ENCODE data around the gene NLRP9.
A peak's percentile ranks its signal among the peaks of the same experiment; 100 is the strongest.

The NLRP9 gene

DNA sequence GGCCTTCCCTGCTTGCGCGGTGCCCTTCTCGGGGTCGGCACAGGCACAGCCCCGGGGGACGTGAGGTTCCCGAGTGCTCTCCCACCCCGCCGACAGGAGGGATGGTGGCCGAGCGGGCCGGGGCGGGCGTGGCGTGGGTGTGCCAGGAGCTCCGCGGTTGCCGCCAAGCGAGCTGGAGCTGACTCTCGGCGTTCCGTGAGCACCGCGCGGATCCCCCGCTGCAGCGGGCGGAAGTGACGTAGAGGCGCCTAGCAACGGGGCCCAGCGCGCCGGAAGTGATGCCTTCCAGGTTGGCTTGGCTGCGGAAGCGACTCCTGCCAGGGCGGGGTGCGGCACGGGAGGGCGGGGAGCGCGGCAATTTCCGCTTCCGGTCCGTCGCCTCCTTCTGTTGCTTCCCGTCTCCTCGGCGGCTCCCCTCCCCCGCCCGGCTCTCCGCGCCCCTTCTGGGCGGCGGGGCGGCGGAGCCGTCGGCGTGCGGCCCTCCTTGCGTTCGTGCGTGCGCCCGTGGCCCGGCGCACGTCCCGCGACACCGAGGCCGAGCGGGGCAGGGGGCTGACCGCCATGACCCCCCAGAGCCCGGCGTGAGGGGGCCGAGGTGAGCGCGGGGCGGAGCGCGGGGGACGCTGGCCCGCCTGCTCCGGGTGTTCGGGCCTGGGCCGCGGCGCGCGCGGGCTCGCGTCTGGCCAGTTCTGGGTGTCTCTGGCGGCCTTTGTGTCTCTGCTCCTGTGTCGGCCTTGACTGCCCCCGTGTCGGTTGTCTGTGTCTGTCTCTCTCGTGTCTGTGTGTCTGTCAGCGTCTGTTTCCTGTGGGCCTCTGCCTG, 63.2 kb downstream of the NLRP9 start, which contains the start of gene EPN1:
TSS of gene EPN1 (plus strand) at position 386 of the 820 bp plus-strand sequence. CDS start 3,402 bp downstream, outside the sequence.
- peak; percentile 82 for ATAC-seq
- Mint-ChIP-seq H3K27ac (peak within 1 kb of the TSS; percentile 94), H3K4me3 (peak within 1 kb of the TSS; percentile 98), H3K9me3 (no peaks in the 10 kb centered on the region), H3K36me3 (peaks cover 67% of the 10 kb centered on the region), H3K4me1 (peaks cover 84% of the 10 kb centered on the region), H3K27me3 (no peaks in the 10 kb centered on the region)

DNA sequence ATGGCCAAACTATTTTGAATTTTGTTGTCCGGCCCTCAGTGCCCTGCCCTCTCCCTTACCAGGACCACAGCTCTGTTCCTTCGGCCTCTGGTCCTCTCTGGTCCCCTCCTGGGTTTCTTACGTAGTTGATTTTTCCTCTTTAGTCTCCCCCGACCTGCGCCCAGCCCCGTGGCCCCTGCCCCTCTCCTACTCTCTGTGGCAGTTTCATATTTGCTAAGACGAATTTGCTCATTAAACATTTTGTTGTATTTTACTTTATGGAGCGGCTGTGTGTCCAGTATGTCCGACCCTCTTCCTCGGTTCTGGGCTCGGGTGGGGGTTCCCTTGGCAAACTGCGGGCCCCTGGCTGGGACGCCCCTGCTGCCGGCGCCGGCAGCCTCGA, 63.8 kb downstream of the NLRP9 start:
- H3K27me3 Mint-ChIP-seq: no peaks in the 10 kb centered on the region
- H3K4me1 Mint-ChIP-seq: peaks cover 84% of the 10 kb centered on the region
- peaks cover 66% of the 10 kb centered on the region for H3K36me3 Mint-ChIP-seq
- peak overlapping the region; percentile 78 for H3K27ac Mint-ChIP-seq
- no peak for ATAC-seq
- no peaks in the 10 kb centered on the region for H3K9me3 Mint-ChIP-seq
- H3K4me3 Mint-ChIP-seq: peak overlapping the region; percentile 98

DNA sequence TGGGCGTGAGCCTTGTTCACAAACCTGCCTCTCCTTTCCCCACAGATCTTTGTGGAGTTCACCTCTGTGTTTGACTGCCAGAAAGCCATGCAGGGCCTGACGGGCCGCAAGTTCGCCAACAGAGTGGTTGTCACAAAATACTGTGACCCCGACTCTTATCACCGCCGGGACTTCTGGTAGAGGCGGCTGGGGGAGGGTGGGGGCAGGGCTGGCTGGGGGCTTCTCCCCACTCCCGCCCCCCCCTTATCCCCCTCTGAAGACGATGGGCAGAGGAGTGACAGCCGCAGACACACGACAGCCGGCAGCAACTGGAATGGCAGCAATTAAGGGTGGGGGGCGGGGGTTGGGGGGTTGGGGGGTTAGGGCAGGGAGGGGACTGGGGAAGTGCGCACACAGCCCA, 64.3 kb downstream of the NLRP9 start:
- H3K27ac Mint-ChIP-seq: peak overlapping the region; percentile 78
- no peaks in the 10 kb centered on the region for H3K27me3 Mint-ChIP-seq
- H3K9me3 Mint-ChIP-seq: no peaks in the 10 kb centered on the region
- H3K36me3 Mint-ChIP-seq: peaks cover 65% of the 10 kb centered on the region
- H3K4me1 Mint-ChIP-seq: peaks cover 79% of the 10 kb centered on the region
- H3K4me3 Mint-ChIP-seq: no peak overlapping the region
- ATAC-seq: no peak

DNA sequence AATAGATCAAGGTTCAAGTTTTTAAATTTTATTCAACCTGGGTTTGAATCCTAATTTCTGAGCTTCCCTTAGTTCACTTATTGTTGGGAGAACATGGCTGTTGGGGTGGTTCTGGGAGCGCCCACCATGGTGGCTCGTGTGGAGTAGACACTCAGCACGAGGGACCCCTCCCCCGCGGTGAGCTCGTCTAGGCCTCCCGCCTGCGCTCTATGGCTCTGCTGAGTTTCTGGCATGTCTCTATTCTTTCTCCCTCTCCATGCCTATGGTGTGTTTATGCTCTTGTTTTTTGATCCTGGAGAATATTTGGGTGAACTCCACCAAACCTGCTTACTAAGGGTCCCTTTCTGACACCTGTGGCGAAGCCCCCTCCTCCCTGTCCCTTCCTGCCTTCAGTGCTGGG, 64.7 kb downstream of the NLRP9 start:
- Mint-ChIP-seq H3K27me3 (no peaks in the 10 kb centered on the region), H3K4me1 (peaks cover 75% of the 10 kb centered on the region), H3K27ac (peak overlapping the region; percentile 78), H3K9me3 (no peaks in the 10 kb centered on the region), H3K36me3 (peaks cover 61% of the 10 kb centered on the region), H3K4me3 (no peak overlapping the region)
- no peak for ATAC-seq

DNA sequence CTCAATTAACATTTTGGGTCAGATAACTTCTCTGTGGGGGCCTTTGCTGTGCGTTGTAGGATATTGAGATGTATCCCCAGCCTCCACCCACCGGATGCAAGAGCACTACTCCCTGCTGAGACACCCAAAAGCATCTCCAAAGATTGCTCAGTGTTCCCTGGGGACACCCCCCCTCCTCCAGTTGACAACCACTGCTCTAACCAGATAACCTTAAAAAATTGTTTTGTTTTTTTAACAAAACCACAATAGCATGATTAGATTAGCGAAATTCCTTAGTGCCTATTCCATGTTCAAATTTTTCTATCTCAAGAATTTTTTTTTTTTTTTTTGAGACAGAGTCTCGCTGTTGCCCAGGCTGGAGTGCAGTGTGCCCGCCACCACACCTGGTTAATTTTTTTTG, 65.8 kb downstream of the NLRP9 start:
- ATAC-seq: no peak
- H3K4me3 Mint-ChIP-seq: no peak overlapping the region
- H3K4me1 Mint-ChIP-seq: peaks cover 64% of the 10 kb centered on the region
- H3K27me3 Mint-ChIP-seq: no peaks in the 10 kb centered on the region
- H3K27ac Mint-ChIP-seq: no peak overlapping the region
- no peaks in the 10 kb centered on the region for H3K9me3 Mint-ChIP-seq
- peaks cover 58% of the 10 kb centered on the region for H3K36me3 Mint-ChIP-seq

DNA sequence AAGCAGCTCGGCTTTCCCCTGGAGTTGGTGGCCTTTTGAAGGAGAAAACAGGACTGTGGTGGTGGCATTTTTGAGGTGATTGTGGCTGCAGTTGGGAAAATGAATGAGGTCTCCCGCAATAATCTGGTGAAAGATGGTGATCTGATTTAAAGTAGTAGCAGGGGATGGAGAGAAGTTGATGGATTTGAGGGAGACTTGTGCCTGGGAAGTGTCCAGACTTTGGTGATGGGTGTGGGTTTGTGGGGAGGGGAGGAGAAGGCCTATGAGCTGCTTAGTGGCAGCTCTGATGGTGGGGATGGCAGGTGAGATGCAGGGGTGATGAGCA, 67.2 kb downstream of the NLRP9 start:
- ATAC-seq: no peak
- Mint-ChIP-seq H3K36me3 (peaks cover 55% of the 10 kb centered on the region), H3K9me3 (no peaks in the 10 kb centered on the region), H3K27ac (peak overlapping the region; percentile 48), H3K4me1 (peaks cover 52% of the 10 kb centered on the region), H3K4me3 (no peak overlapping the region), H3K27me3 (no peaks in the 10 kb centered on the region)

DNA sequence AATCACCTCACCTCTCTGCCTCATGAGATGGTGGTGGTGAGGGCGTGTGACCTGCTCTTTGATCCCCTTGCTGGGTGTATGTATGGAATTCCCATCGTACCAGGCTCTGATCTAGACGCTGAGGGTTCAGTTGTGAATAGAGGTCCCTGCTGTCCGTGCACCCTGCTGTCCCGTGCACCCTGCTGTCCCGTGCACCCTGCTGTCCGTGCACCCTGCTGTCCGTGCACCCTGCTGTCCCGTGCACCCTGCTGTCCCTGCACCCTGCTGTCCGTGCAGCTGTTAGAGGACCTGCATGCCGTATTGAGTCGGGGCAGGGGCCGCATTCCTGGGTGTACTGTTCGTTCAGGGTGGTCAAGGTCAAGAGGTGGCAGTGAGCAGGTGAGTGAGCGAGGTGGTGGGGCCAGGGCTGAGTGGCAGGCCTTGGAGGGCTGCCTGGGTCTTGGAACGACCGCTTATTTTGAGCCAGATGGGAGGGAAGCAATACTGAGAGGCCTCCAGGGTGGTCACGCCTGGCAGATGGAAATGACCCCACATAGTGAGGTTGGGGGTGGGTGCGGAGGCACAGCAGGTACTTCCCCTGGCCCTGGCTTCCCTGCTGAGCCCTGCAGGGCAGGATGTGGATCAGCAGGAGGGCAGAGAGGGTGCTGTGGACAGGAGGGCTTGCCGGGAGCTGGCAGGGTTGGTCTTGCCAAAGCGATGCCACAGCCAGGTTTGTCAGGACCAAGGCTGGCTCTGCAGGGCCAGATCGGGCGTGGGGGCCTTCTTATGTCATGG, 67.7 kb downstream of the NLRP9 start:
- Mint-ChIP-seq H3K27ac (peak overlapping the region; percentile 48), H3K4me1 (peaks cover 47% of the 10 kb centered on the region), H3K4me3 (no peak overlapping the region), H3K9me3 (no peaks in the 10 kb centered on the region), H3K27me3 (no peaks in the 10 kb centered on the region), H3K36me3 (peaks cover 56% of the 10 kb centered on the region)
- no peak for ATAC-seq

DNA sequence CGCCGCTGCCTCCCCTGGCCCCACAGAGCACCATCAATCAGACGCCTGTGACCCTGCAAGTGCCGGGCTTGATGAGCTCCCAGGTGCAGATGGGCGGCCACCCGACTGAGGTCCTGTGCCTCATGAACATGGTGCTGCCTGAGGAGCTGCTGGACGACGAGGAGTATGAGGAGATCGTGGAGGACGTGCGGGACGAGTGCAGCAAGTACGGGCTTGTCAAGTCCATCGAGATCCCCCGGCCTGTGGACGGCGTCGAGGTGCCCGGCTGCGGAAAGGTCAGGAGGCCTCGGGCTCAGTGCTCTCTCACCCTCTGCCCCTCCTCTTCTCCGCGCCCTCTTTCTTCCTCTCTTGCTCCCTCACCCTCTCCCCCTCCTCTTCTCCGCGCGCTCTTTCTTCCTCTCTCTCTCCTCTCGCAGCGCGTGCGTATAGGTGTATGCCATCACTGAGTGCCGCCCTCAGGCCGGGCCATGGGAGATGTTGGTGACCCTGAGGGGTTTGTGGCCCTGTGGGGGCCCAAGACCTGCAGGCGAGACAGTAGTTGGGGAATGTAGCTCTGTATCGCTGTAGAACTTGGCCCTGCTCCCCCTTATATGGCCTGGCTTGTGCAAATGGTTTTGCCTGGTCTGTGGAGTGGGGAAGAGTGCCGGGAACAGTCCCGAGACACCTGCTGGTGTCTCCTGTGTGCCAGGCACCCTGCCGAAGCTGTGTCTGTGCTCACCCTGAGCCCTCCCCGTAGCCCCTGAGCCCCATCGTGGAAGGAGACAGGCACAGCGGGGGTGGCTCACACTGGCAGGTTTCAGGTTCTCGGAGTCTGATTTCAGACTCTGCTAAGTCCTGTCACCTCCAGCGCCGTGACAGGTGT, 68.6 kb downstream of the NLRP9 start:
- Mint-ChIP-seq H3K4me3 (no peak overlapping the region), H3K27ac (no peak overlapping the region), H3K4me1 (peaks cover 43% of the 10 kb centered on the region), H3K36me3 (peaks cover 53% of the 10 kb centered on the region), H3K27me3 (no peaks in the 10 kb centered on the region), H3K9me3 (no peaks in the 10 kb centered on the region)
- ATAC-seq: no peak

DNA sequence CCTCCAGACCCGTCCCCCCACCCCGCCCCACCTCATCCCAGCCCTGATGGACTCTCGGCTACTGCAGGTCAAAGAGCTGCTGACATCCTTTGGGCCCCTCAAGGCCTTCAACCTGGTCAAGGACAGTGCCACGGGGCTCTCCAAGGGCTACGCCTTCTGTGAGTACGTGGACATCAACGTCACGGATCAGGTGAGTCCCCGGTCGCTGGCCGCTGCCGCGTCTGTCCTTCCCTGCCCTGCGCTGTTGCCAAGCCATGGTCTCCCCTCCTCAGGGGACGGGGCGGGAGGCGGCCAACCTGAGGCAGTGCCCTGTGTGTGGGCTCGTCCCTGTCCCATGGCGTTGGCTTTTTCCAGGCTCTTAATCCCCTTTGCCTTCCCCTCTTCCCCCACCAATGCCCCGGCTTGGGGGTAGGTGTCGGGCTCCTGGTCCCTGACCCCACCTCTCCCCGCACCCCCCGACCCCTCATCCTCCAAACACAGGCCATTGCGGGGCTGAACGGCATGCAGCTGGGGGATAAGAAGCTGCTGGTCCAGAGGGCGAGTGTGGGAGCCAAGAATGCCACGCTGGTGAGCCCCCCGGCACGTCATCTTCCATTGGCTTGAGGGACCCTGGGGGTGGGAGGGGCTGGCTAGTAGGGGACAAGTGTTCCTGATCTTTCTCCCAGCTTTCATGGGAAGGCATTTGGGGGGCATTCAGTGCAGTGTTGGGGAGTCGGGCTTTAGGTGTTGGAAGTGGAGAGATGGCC, 69.4 kb downstream of the NLRP9 start:
- Mint-ChIP-seq H3K27me3 (no peaks in the 10 kb centered on the region), H3K36me3 (peaks cover 55% of the 10 kb centered on the region), H3K27ac (no peak overlapping the region), H3K9me3 (no peaks in the 10 kb centered on the region), H3K4me3 (no peak overlapping the region), H3K4me1 (peaks cover 41% of the 10 kb centered on the region)
- no peak for ATAC-seq

DNA sequence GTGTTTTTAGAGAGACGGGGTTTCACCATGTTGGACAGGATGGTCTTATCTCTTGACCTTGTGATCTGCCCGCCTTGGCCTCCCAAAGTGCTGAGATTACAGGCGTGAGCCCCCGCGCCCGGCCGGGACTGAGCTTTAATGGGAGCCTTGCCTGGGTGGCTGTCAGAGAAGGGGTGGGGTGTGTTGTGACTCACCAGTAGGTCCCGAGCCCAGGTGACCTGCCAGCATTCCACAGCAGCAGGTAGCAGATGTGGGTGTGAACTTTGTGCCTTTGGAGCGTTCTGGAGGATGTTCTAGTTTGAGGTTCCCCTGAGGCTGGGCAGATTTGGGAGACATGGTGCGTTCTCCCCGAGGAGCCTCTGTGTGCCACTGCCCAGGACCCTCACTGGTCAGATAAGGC, 70.2 kb downstream of the NLRP9 start:
- Mint-ChIP-seq H3K36me3 (peaks cover 55% of the 10 kb centered on the region), H3K27ac (no peak overlapping the region)

DNA sequence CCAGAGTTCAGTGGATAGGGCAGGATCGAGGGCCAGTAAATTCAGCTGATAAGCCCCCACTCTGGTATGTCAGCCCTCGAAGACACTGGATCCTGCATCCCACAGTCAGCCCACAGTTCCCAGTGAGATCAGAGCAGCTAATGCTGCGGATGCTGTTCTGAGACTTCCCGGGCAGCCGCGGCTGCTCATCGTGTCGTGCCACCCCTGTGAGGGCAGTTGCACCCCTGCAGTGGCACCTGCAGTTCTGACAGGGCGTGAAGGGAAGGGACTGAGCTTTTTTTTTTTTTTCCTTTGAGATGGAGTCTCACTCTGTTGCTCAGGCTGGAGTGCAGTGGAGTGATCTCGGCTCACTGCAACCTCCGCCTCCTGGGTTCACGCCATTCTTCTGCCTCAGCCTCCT, 70.7 kb downstream of the NLRP9 start:
- Mint-ChIP-seq H3K4me3 (no peak overlapping the region), H3K36me3 (peaks cover 59% of the 10 kb centered on the region), H3K9me3 (no peaks in the 10 kb centered on the region), H3K27ac (no peak overlapping the region), H3K27me3 (no peaks in the 10 kb centered on the region), H3K4me1 (peaks cover 47% of the 10 kb centered on the region)
- no peak for ATAC-seq

More for the DNA sequence above, 70.2 kb downstream of the NLRP9 start:
- H3K9me3 Mint-ChIP-seq: no peaks in the 10 kb centered on the region
- H3K4me3 Mint-ChIP-seq: no peak overlapping the region
- H3K4me1 Mint-ChIP-seq: peaks cover 43% of the 10 kb centered on the region
- no peaks in the 10 kb centered on the region for H3K27me3 Mint-ChIP-seq
- no peak for ATAC-seq

DNA sequence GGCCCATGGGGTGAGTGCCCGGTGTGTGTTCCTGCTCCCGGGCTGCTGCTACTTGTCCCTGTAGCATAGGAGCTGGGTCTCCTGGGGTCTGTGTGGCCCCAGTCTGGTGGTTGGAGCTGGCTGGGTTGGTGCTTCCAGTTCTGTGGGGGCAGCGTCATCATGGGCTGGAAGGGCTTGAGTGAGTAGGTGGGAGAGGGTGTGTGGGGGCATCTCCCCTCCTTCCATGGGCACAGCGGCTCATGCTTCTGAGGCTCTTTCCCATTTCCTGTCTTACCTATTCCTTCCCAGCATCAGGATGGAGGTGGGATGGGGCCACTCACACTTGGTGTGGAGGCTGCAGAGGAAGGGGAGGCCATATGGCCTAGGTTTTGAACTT, 71.2 kb downstream of the NLRP9 start:
- no peak overlapping the region for H3K4me3 Mint-ChIP-seq
- no peak for ATAC-seq
- no peaks in the 10 kb centered on the region for H3K9me3 Mint-ChIP-seq
- peaks cover 60% of the 10 kb centered on the region for H3K36me3 Mint-ChIP-seq
- no peaks in the 10 kb centered on the region for H3K27me3 Mint-ChIP-seq
- H3K4me1 Mint-ChIP-seq: peaks cover 47% of the 10 kb centered on the region
- no peak overlapping the region for H3K27ac Mint-ChIP-seq

DNA sequence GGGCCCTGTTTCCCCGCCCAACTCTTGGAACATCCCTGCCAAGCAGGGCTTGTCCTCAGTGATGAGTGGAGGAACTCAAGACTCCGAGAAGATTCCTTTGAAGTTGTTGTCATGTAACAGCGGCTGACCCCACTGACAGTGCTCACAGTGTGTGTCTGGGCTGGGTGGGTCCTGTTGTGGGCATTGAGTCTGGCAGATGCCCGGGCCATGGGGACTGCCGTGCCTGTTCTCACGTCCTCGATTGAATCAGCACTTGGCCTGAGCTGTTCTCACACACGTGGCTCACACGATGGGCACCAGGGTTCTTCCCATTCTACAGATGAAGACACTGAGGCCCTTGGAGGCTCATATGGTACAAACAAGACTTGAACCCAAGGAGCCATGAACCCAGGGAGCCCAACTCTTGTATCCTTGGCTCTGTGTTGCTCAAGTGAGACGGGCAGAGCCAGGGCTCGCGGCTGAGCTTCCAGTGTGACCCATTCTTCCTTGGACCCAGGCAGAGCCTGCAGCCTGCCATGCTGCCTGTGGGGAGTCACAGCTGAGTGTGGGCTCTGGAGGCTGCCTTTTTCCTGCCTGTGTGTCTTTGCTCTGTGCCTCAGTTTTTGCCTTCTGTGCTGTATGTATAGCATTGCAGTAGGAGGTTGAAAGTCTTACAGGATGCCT, 71.7 kb downstream of the NLRP9 start:
- no peaks in the 10 kb centered on the region for H3K27me3 Mint-ChIP-seq
- ATAC-seq: no peak
- no peak overlapping the region for H3K4me3 Mint-ChIP-seq
- H3K9me3 Mint-ChIP-seq: no peaks in the 10 kb centered on the region
- H3K4me1 Mint-ChIP-seq: peaks cover 48% of the 10 kb centered on the region
- H3K27ac Mint-ChIP-seq: no peak overlapping the region
- H3K36me3 Mint-ChIP-seq: peaks cover 62% of the 10 kb centered on the region

DNA sequence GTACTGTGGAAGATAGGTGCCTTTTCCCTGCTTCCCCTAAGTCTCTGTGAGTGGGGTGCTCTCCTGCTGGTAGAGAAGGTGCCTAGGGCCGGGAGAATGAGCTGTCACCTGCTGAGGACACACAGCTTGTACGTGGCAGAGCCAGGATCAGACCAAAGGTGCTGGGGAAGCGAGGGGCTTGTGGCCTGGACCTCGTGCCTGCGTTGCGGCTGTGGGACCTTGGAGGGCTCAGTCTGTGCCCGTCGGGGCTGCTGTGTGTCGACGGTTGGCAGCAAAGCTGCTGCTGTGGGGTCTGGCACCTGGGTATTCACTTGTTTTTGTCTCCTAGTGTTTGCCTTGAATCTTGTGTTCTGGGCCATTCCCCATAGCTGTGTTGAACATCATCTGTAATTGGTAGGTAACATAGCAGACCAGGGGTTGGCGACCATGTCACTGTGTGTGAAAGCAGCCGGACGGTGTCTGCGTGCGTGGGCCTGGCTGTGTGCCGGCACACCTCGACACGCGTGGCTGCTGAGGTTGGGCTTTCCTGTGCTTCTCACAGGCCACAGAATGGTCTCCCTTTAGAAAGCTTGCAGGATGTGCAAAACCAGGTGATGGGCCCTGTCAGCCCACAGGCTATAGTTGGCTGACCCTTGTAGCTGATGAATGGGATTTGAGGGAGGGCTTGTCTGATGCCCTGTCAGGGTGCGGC, 74.2 kb downstream of the NLRP9 start:
- no peaks in the 10 kb centered on the region for H3K27me3 Mint-ChIP-seq
- H3K4me3 Mint-ChIP-seq: no peak overlapping the region
- H3K9me3 Mint-ChIP-seq: no peaks in the 10 kb centered on the region
- H3K4me1 Mint-ChIP-seq: peaks cover 47% of the 10 kb centered on the region
- no peak for ATAC-seq
- peaks cover 60% of the 10 kb centered on the region for H3K36me3 Mint-ChIP-seq
- no peak overlapping the region for H3K27ac Mint-ChIP-seq

Data from stimulated activated memory B cell treated with anti-CD40 and anti-IgM and Interleukin-4, amounts not matched to agents 10 μg/mL and 1 μg/mL and 100 μg/mL, for 72 hours (primary cell).